GM19395 (cell line): ENCODE results near the gene CROCC2.

Source experiments
- ATAC-seq: cut with Tn5 transposase; IDR thresholded peaks from one replicate; pipeline ENCODE4 v1.9.1; 2021; ENCODE audit warnings: mild to moderate bottlenecking, moderate library complexity; ENCODE audit not compliant: unreplicated experiment

CROCC2 gene

GRCh38 chr2:240891492-240892340 lies 14.4 kb upstream of the CROCC2 start:
- no peak for ATAC-seq

DNA sequence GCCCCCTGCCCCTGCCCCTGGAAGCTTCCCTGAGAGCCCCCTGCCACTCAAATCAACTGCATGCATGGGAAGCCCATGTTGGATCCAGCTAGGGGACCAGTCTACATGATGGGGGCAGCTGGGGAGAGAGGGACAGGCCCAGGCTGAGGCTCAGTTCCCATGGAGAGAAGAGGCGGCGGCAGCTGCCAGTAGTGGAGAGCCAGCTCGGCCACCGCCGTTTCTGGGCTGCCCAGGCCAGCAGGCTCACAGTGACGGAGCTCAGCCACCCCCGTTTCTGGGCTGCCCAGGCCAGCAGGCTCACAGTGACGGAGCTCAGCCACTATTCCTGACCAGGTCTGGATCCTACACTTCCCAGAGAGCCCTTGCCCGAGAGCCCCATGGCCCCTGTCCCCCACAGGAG lies 13.8 kb upstream of the CROCC2 start:
- no peak for ATAC-seq

DNA sequence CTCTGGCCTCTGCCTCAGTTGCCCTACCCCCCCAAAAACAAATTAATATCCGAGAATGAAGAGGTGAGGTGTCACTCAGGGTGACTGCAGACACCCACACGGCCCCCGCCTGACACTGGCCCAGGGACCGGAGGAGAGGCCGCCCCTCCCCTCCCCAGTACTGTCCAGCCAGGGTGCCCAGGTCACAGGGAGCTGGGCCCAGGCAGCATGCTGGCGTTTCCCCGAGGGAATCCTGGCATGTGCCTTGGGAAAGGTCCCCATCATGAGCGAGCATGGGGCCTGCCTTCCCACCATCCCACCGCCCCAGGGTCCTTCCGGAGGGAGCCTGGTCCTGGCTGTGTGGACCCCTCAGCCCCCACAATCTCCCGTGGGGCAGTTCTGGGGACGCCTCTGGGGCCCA lies 13.2 kb upstream of the CROCC2 start:
- ATAC-seq: no peak

- no peak for ATAC-seq
These were observed 12.7 kb upstream of the CROCC2 start for GRCh38 chr2:240893363-240893844.

- no peak for ATAC-seq
These were observed 12.1 kb upstream of the CROCC2 start for GRCh38 chr2:240894006-240894405.

- ATAC-seq: no peak
These were observed 11.1 kb upstream of the CROCC2 start for GRCh38 chr2:240894836-240895558.

DNA sequence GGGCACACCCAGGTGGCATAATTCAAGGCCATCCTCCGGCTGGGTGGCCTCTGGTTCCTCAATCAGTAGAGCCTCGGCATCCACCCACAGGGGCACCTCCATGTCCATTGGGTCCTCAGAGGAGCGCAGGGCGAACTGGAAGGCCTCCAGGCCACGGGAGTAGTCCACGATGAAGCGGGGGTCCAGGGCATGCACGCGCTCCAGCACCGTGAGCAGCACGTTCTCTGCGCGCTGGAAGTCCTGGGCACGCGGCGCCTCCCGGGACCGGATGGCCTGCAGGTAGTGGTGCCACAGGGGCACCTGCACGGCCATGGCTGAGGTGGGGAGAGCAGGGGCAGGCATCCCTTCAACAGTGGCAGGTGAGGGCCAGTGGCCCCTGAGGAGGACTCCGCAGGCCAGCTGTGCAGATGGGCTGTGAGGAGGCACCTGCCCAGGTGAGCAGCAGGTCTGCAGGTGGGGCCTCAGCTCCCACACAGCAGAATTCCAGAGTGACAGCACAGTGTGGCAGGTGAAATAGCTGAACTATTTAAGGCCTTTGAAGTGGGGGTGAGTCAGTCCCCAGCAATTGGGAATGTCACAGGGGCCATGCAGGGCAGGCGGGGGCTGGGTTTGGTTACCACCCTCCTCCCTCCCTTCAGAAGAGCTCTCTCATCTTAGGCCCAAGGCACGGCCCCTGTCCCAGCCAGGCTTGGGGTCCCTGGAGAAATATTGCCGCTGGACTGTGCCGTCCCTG lies 10.3 kb upstream of the CROCC2 start, which contains the start of gene MAB21L4:
TSS of gene MAB21L4 (minus strand) at position 501 of the 733 bp plus-strand sequence. CDS start at position 342, 159 bp downstream.
- no peak for ATAC-seq

DNA sequence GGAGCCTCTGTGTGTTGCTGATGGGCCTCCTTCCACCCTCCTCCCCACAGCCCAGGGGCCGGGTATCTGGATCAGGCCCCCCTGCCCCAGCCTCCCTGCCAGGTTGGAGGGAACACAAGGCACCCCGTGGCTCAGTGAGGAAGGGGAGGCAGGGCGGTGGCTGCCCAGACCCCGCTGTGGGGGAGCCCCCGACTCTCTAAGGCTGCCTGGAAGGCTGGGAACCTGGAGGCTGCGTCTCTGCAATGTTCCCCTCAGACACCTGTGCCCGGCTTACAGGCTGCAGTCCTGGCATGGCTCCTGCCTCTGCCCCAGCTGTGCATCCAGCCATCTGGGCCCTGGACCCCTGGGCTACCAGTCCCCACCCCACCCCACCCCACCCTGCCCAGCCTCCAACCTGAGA lies 9.7 kb upstream of the CROCC2 start:
- no peak for ATAC-seq

- ATAC-seq: no peak
These were observed 9.1 kb upstream of the CROCC2 start for GRCh38 chr2:240896871-240897692.

- ATAC-seq: no peak
These were observed 7.9 kb upstream of the CROCC2 start for GRCh38 chr2:240898108-240898730.

GRCh38 chr2:240898731-240899467 lies 7.2 kb upstream of the CROCC2 start:
- ATAC-seq: no peak

GRCh38 chr2:240899468-240899865 lies 6.7 kb upstream of the CROCC2 start:
- no peak for ATAC-seq

- no peak for ATAC-seq
These were observed 5.8 kb upstream of the CROCC2 start for GRCh38 chr2:240900141-240900860.

DNA sequence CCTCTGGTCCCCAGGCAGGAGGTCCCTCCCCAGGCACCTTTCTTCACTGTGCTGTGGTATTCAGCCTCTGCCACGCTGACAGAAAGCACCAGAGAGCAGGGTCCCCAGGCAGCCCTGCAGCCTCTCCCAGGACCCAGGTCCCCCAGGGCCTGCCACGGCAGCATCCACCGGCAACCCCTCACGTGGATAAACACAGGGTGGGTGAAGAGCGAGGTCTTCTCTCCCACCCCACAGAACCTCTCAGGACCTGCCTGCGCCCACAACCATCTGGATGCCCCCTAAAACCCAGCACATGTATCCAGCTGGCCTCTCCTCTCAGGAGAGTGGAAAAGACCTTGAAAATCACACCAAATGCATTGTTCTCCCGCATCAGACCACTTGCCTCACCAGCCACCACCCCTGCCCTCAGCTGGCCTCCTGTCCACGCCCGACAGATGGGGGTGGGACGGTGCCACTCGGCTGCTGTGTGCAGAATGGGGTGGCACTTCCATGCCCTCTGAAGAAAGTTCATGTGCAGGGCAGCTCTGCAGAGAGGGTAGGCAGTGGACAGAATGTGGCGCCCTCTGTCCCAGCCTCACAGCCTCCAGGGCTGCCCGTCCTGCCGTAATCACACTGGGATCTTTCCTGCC lies 4.0 kb upstream of the CROCC2 start:
- no peak for ATAC-seq

- no peak for ATAC-seq
These were observed 3.5 kb upstream of the CROCC2 start for GRCh38 chr2:240902615-240903041.

GRCh38 chr2:240903191-240904060 lies 2.7 kb upstream of the CROCC2 start:
- no peak for ATAC-seq
